Muscle layer of colon (tissue), 2 donors: ENCODE measurements around the gene TSPAN1.
"Not testable (repeated sequence)": the region's sequence is repeated elsewhere in the genome, so short reads cannot be mapped to it uniquely, and the experiment has no call there.

Source experiments
- H3K27ac ChIP-seq: one replicate; pipeline ENCODE4 v1.7.0; 2013; ENCODE audit warnings: low read depth, mild to moderate bottlenecking, low read length, moderate library complexity
- H3K27me3 ChIP-seq, 2 donors: one replicate each; pipeline ENCODE4 v1.7.0; 2013; ENCODE audit warnings: low read length in 2 of 2, mild to moderate bottlenecking in 2 of 2; ENCODE audit not compliant: insufficient read depth in 2 of 2, control insufficient read depth in 1 of 2
- H3K36me3 ChIP-seq: one replicate; pipeline ENCODE4 v1.7.0; 2013; ENCODE audit warnings: mild to moderate bottlenecking, low read length; ENCODE audit not compliant: insufficient read depth
- H3K4me1 ChIP-seq: one replicate; pipeline ENCODE4 v1.7.0; 2013; ENCODE audit warnings: mild to moderate bottlenecking, low read length; ENCODE audit not compliant: insufficient read depth
- H3K4me3 ChIP-seq, 2 donors: one replicate each; pipeline ENCODE4 v1.7.0; 2013; ENCODE audit warnings: low read length in 2 of 2, low read depth in 1 of 2, mild to moderate bottlenecking in 1 of 2, moderate library complexity in 1 of 2
- H3K9ac ChIP-seq: one replicate; pipeline ENCODE4 v1.7.0; 2013; ENCODE audit warnings: low read length
- H3K9me3 ChIP-seq: one replicate; pipeline ENCODE4 v1.7.0; 2013; ENCODE audit warnings: mild to moderate bottlenecking, low read length
- donor health status: abdominal sarcoma.
- donor health status: Adenocarcinoma of cecum.

Gene TSPAN1

GRCh38 chr1:46223472-46223943 lies 48.6 kb downstream of the TSPAN1 start:
- H3K9me3 ChIP-seq = no peaks in the 10 kb centered on the region
- peaks cover 5% of the 10 kb centered on the region for H3K36me3 ChIP-seq
- H3K4me1 ChIP-seq = peaks cover 6% of the 10 kb centered on the region
- no peak overlapping the region for H3K27ac ChIP-seq
- no peak overlapping the region for H3K9ac ChIP-seq
- no peaks in the 10 kb centered on the region for H3K27me3 ChIP-seq
- H3K4me3 ChIP-seq = no peak overlapping the region

GRCh38 chr1:46224966-46225365 lies 50.1 kb downstream of the TSPAN1 start:
- Histone ChIP-seq H3K9me3 (no peaks in the 10 kb centered on the region), H3K4me1 (peaks cover 6% of the 10 kb centered on the region), H3K27ac (no peak overlapping the region), H3K27me3 (no peaks in the 10 kb centered on the region), H3K9ac (no peak overlapping the region), H3K36me3 (peaks cover 5% of the 10 kb centered on the region), H3K4me3 (no peak overlapping the region)

- not testable (repeated sequence) for H3K27ac ChIP-seq, H3K27me3 ChIP-seq, H3K9ac ChIP-seq, H3K36me3 ChIP-seq, H3K4me3 ChIP-seq, H3K9me3 ChIP-seq, H3K4me1 ChIP-seq
These were observed 56.3 kb downstream of the TSPAN1 start for GRCh38 chr1:46231231-46231630.
